ENCODE data around the gene TMPRSS13.
"Not testable (repeated sequence)": the region's sequence is repeated elsewhere in the genome, so short reads cannot be mapped to it uniquely, and the experiment has no call there.

TMPRSS13 gene

GRCh38 chr11:117950993-117951961, 22.1 kb upstream of the TMPRSS13 start:
- DNase-seq (ENCODE audit: low read depth in 1 of 2, low spot score in 1 of 2) = no peak

GRCh38 chr11:117950301-117950700, 21.1 kb upstream of the TMPRSS13 start:
- DNase-seq (ENCODE audit: low read depth in 1 of 2, low spot score in 1 of 2) = peak in 1 of 2 donors; percentile 33

GRCh38 chr11:117949062-117949461, 19.9 kb upstream of the TMPRSS13 start:
- DNase-seq (ENCODE audit: low read depth in 1 of 2, low spot score in 1 of 2) = no peak

- not testable (repeated sequence) for DNase-seq (ENCODE audit: low read depth in 1 of 2, low spot score in 1 of 2)
Measured at GRCh38 chr11:117948466-117948865, 19.3 kb upstream of the TMPRSS13 start.

GRCh38 chr11:117947751-117948150, 18.5 kb upstream of the TMPRSS13 start:
- not testable (repeated sequence) for DNase-seq (ENCODE audit: low read depth in 1 of 2, low spot score in 1 of 2)

GRCh38 chr11:117946842-117947526, 17.8 kb upstream of the TMPRSS13 start:
- peak; percentile 73 to 79 for DNase-seq (ENCODE audit: low read depth in 1 of 2, low spot score in 1 of 2)

- DNase-seq (ENCODE audit: low read depth in 1 of 2, low spot score in 1 of 2) = no peak
Measured at GRCh38 chr11:117946156-117946841, 17.1 kb upstream of the TMPRSS13 start.

- no peak for DNase-seq (ENCODE audit: low read depth in 1 of 2, low spot score in 1 of 2)
Measured at GRCh38 chr11:117945047-117945810, 16.0 kb upstream of the TMPRSS13 start.

GRCh38 chr11:117944554-117944953, 15.4 kb upstream of the TMPRSS13 start:
- no peak for DNase-seq (ENCODE audit: low read depth in 1 of 2, low spot score in 1 of 2)

GRCh38 chr11:117941976-117942654, 12.9 kb upstream of the TMPRSS13 start:
- DNase-seq (ENCODE audit: low read depth in 1 of 2, low spot score in 1 of 2) = no peak

- no peak for DNase-seq (ENCODE audit: low read depth in 1 of 2, low spot score in 1 of 2)
Measured at GRCh38 chr11:117941163-117941707, 12.0 kb upstream of the TMPRSS13 start.

GRCh38 chr11:117940736-117941135, 11.5 kb upstream of the TMPRSS13 start:
- DNase-seq (ENCODE audit: low read depth in 1 of 2, low spot score in 1 of 2) = no peak

GRCh38 chr11:117936973-117937372, 7.8 kb upstream of the TMPRSS13 start:
- DNase-seq (ENCODE audit: low read depth in 1 of 2, low spot score in 1 of 2) = no peak

GRCh38 chr11:117934526-117935307, 5.5 kb upstream of the TMPRSS13 start:
- DNase-seq (ENCODE audit: low read depth in 1 of 2, low spot score in 1 of 2) = no peak

GRCh38 chr11:117933930-117934329, 4.7 kb upstream of the TMPRSS13 start:
- no peak for DNase-seq (ENCODE audit: low read depth in 1 of 2, low spot score in 1 of 2)

- no peak for DNase-seq (ENCODE audit: low read depth in 1 of 2, low spot score in 1 of 2)
Measured at GRCh38 chr11:117933475-117933874, 4.3 kb upstream of the TMPRSS13 start.

- no peak for DNase-seq (ENCODE audit: low read depth in 1 of 2, low spot score in 1 of 2)
Measured at GRCh38 chr11:117932947-117933346, 3.7 kb upstream of the TMPRSS13 start.

- no peak for DNase-seq (ENCODE audit: low read depth in 1 of 2, low spot score in 1 of 2)
Measured at GRCh38 chr11:117932426-117932825, 3.2 kb upstream of the TMPRSS13 start.

GRCh38 chr11:117931971-117932370, 2.8 kb upstream of the TMPRSS13 start:
- DNase-seq (ENCODE audit: low read depth in 1 of 2, low spot score in 1 of 2) = no peak

Measured in activated T-helper 1 cell treated with anti-CD3 and anti-CD28 coated beads, Interleukin-2, amount 50 U/mL, for 16 hours (primary cell).